ENCODE results near the gene DHRS7C.

Gene DHRS7C

GRCh38 chr17:9790889-9791876 lies at the start of gene DHRS7C:
Gene DHRS7C, minus strand, starts transcription at chr17:9791592. Its CDS starts 308 bp downstream, at chr17:9791284.
- no peak for DNase-seq (ENCODE audit: low spot score)

GRCh38 chr17:9839433-9839832 lies 48.0 kb upstream of the DHRS7C start:
- no peak for DNase-seq (ENCODE audit: low spot score)

- DNase-seq (ENCODE audit: low spot score) = no peak
Measured at GRCh38 chr17:9837551-9838471, 46.4 kb upstream of the DHRS7C start.

- DNase-seq (ENCODE audit: low spot score) = no peak
Measured at GRCh38 chr17:9833922-9834321, 42.5 kb upstream of the DHRS7C start.

- no peak for DNase-seq (ENCODE audit: low spot score)
Measured at GRCh38 chr17:9830711-9831110, 39.3 kb upstream of the DHRS7C start.

GRCh38 chr17:9829343-9829742 lies 38.0 kb upstream of the DHRS7C start:
- DNase-seq (ENCODE audit: low spot score) = no peak

- no peak for DNase-seq (ENCODE audit: low spot score)
Measured at GRCh38 chr17:9828296-9829295, 37.2 kb upstream of the DHRS7C start.

GRCh38 chr17:9825641-9826150 lies 34.3 kb upstream of the DHRS7C start, which contains the start of gene GLP2R:
Gene GLP2R, plus strand, starts transcription at chr17:9825924. Its CDS starts 140 bp downstream, at chr17:9826064.
- no peak for DNase-seq (ENCODE audit: low spot score)

GRCh38 chr17:9824797-9825338 lies 33.5 kb upstream of the DHRS7C start:
- DNase-seq (ENCODE audit: low spot score) = no peak

GRCh38 chr17:9824094-9824493 lies 32.7 kb upstream of the DHRS7C start:
- no peak for DNase-seq (ENCODE audit: low spot score)

GRCh38 chr17:9821921-9822320 lies 30.5 kb upstream of the DHRS7C start, which contains the start of gene GSG1L2:
Gene GSG1L2, minus strand, starts transcription at chr17:9822079. Its CDS starts 8 bp downstream, at chr17:9822071.
- DNase-seq (ENCODE audit: low spot score) = no peak

GRCh38 chr17:9820448-9820847 lies 29.1 kb upstream of the DHRS7C start:
- DNase-seq (ENCODE audit: low spot score) = no peak

GRCh38 chr17:9818760-9819159 lies 27.4 kb upstream of the DHRS7C start:
- no peak for DNase-seq (ENCODE audit: low spot score)

GRCh38 chr17:9817086-9817485 lies 25.7 kb upstream of the DHRS7C start:
- no peak for DNase-seq (ENCODE audit: low spot score)

- DNase-seq (ENCODE audit: low spot score) = no peak
Measured at GRCh38 chr17:9816472-9816871, 25.1 kb upstream of the DHRS7C start.

- no peak for DNase-seq (ENCODE audit: low spot score)
Measured at GRCh38 chr17:9814337-9814945, 23.0 kb upstream of the DHRS7C start.

GRCh38 chr17:9813166-9813565 lies 21.8 kb upstream of the DHRS7C start:
- no peak for DNase-seq (ENCODE audit: low spot score)

GRCh38 chr17:9811537-9811936 lies 20.1 kb upstream of the DHRS7C start:
- no peak for DNase-seq (ENCODE audit: low spot score)

- DNase-seq (ENCODE audit: low spot score) = no peak
Measured at GRCh38 chr17:9811086-9811485, 19.7 kb upstream of the DHRS7C start.

All from hematopoietic multipotent progenitor cell treated with erythropoietin and hydrocortisone succinate and interleukin-3 and kit ligand, for 15 days (in vitro differentiated cells).